Esophagus squamous epithelium (tissue), 5 donors: Measurements from ENCODE around the gene AMT. TPM values are rescaled to one million over a fixed set of nuclear protein-coding genes. Genes with fewer than 3 reads are reported as not detected.

ENCODE experiments used
- DNase-seq: peaks from one replicate; lab custom pipeline; 2025; lab: John Stamatoyannopoulos, UW
- H3K27ac ChIP-seq, 4 donors: fragments of 200-600 bp; sonication (generic); one replicate each; pipeline ENCODE4 v1.5.1; 2016 to 2019; ENCODE audit warnings: mild to moderate bottlenecking in 1 of 4
- H3K27me3 ChIP-seq, 4 donors: fragments of 200-600 bp; sonication (generic); 1 replicate in 3 of 4; 2 replicates in 1 of 4; pipeline versions ENCODE4 v1.5.1 to v1.6.0; 2017 to 2021; ENCODE audit warnings: antibody characterized with exemption in 1 of 4
- H3K36me3 ChIP-seq, 3 donors: fragments of 200-600 bp; sonication (generic); one replicate each; pipeline ENCODE4 v1.5.1; 2016 to 2019
- H3K4me1 ChIP-seq, 3 donors: fragments of 200-600 bp; sonication (generic); one replicate each; pipeline ENCODE4 v1.5.1; 2017 to 2019
- H3K4me3 ChIP-seq, 4 donors: fragments of 200-600 bp; sonication (generic); 1 replicate in 3 of 4; 2 replicates in 1 of 4; pipeline ENCODE4 v1.5.1; 2016 to 2019; ENCODE audit warnings: mild to moderate bottlenecking in 2 of 4, moderate library complexity in 1 of 4
- H3K9me3 ChIP-seq, 3 donors: fragments of 200-600 bp; sonication (generic); one replicate each; pipeline ENCODE4 v1.5.1; 2016 to 2019
- POLR2A ChIP-seq, 4 donors: fragments of 450-650 bp; IDR thresholded peaks; one replicate each; pipeline ENCODE4 v1.6.1; 2017; ENCODE audit warnings: antibody characterized with exemption in 4 of 4, mild to moderate bottlenecking in 4 of 4, moderate library complexity in 3 of 4
- WGBS, 2 donors: methylation state at CpG; one replicate each; pipeline ENCODE4 v1.1.5; 2018; 5-methylcytosine and 5-hydroxymethylcytosine counted together
- intact Hi-C: fragments of 100-400 bp; cut with DNase I; formaldehyde crosslinking; loops from one replicate; pipeline ENCODE4 v1.15.0; 2022
- total RNA-seq, 4 donors: library from RNA; depleted of rRNA; stranded (reverse); fragments of >200 nt; gene quantifications; one replicate each; pipeline ENCODE4 v1.1.0, GENCODE V29; 2016
- TF ChIP-seq, protein P1 (sequence below), 6 experiments: fragments of 450-650 bp in 4 of 6; fragments of 200-600 bp in 2 of 6; sonication (generic) in 2 of 6; IDR thresholded peaks; one replicate each; pipeline ENCODE4 v1.5.1; 2016 to 2019; ENCODE audit warnings: antibody characterized with exemption in 6 of 6, mild to moderate bottlenecking in 4 of 6, moderate library complexity in 4 of 6
- donor health status: DM: yes; HTN: yes; CAD: no.

The AMT gene
- total RNA-seq, 4 donors from 2014 or later = 0.80 to 1.7 (median 1.2) TPM

GRCh38 chr3:49445391-49445790, 23.1 kb upstream of the AMT start:
- Histone ChIP-seq H3K9me3 (no peaks in the 10 kb centered on the region), H3K36me3 (no peaks in the 10 kb centered on the region), H3K4me1 (peaks cover 7 to 19% (median 8%) of the 10 kb centered on the region in 3 donors), H3K4me3 (no peak overlapping the region), H3K27me3 (no peaks in the 10 kb centered on the region), H3K27ac (no peak overlapping the region)
- intact Hi-C loops = loop anchor here (10.0 kb wide), 2 partner anchors 111 to 281 kb away; partner anchors contain the start of gene CCDC71
- TF ChIP-seq, protein P1, sequence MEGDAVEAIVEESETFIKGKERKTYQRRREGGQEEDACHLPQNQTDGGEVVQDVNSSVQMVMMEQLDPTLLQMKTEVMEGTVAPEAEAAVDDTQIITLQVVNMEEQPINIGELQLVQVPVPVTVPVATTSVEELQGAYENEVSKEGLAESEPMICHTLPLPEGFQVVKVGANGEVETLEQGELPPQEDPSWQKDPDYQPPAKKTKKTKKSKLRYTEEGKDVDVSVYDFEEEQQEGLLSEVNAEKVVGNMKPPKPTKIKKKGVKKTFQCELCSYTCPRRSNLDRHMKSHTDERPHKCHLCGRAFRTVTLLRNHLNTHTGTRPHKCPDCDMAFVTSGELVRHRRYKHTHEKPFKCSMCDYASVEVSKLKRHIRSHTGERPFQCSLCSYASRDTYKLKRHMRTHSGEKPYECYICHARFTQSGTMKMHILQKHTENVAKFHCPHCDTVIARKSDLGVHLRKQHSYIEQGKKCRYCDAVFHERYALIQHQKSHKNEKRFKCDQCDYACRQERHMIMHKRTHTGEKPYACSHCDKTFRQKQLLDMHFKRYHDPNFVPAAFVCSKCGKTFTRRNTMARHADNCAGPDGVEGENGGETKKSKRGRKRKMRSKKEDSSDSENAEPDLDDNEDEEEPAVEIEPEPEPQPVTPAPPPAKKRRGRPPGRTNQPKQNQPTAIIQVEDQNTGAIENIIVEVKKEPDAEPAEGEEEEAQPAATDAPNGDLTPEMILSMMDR (IDR thresholded peaks at IDR 0.05) = no peak
- 71 to 97% methylated on average over 1 to 5 of the region's 5 CpGs for WGBS, 2 donors
- no peak for DNase-seq

DNA sequence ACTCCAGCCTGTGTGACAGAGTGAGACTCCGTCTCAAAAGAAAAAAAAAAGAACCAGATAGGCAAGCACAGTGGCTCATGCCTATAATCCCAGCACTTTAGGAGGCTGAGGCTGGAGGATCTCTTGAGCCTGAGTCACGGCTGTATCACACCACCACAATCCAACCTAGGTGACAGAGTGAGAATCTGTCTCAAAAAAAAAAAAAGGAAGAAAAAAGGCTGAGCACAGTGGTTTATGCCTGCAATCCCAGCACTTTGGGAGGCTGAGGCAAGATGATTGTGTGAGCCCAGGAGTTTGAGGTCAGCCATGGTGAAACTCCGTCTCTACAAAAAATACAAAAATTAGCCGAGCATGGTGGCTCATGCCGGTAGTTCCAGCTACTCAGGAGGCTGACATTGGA, 12.5 kb upstream of the AMT start:
- H3K27me3 ChIP-seq = no peaks in the 10 kb centered on the region
- H3K9me3 ChIP-seq = no peaks in the 10 kb centered on the region
- H3K36me3 ChIP-seq = no peaks in the 10 kb centered on the region
- peaks cover 0 to 4% (median 0%) of the 10 kb centered on the region in 3 donors for H3K4me1 ChIP-seq
- H3K4me3 ChIP-seq = no peak overlapping the region
- 83 to 96% methylated on average over 3 to 5 of the region's 5 CpGs for WGBS, 2 donors
- no peak for TF ChIP-seq POLR2A (IDR thresholded peaks at IDR 0.05)
- TF ChIP-seq, protein P1 (IDR thresholded peaks at IDR 0.05) = no peak
- H3K27ac ChIP-seq = no peak overlapping the region
- DNase-seq = no peak
- intact Hi-C loops = no loop called here

DNA sequence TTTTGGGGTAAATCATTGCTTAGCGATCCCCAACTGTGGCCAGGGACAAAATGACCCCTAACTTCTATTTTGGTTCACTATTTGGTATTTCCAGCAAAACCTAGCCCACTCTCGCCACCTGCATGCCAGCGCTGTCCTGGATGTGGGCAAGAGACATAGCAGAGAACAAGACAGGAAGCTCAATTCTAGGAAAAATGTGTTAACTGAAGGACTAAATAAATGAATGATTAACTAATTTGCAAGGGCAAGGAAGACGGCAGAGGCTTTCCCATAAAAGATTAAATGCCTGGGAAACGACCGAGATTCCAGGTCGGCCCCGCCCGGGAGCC, 6.4 kb upstream of the AMT start:
- H3K36me3 ChIP-seq = peaks cover 0 to 26% (median 9%) of the 10 kb centered on the region in 3 donors
- peak overlapping the region; percentile 86 to 96 (median 93) for H3K27ac ChIP-seq
- H3K4me1 ChIP-seq = peaks cover 0 to 23% (median 8%) of the 10 kb centered on the region in 3 donors
- H3K9me3 ChIP-seq = no peaks in the 10 kb centered on the region
- no peak for TF ChIP-seq POLR2A (IDR thresholded peaks at IDR 0.05)
- TF ChIP-seq, protein P1 (IDR thresholded peaks at IDR 0.05) = peak in 1 of 6 experiments; percentile 11
- 3 to 11% methylated on average over 7 to 9 of the region's 9 CpGs for WGBS, 2 donors
- no peaks in the 10 kb centered on the region for H3K27me3 ChIP-seq
- H3K4me3 ChIP-seq = peak overlapping the region; percentile 39 to 81 (median 76)
- no peak for DNase-seq
- intact Hi-C loops = no loop called here

DNA sequence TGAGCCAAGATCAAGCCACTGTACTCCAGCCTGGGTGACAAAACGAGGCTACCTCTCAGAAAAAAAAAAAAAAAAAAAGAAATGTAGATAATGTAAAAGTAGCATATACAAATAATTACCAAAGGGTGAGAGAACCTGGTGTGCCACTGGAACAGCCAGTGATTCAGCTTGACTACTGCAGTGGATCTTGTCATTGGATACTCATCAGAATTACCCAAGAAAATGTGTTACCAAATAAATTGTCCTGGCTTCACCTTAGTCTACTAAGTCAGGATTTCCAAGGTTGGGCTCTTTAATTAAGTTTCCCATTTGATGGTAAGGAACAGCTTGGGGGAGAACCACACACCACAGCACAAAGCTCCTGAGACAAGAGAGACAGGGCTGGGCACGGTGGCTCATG, 5.3 kb upstream of the AMT start:
- 66 to 86% methylated on average over 2 of the region's 2 CpGs for WGBS, 2 donors
- no peak overlapping the region for H3K27ac ChIP-seq
- intact Hi-C loops = no loop called here
- TF ChIP-seq, protein P1 (IDR thresholded peaks at IDR 0.05) = no peak
- TF ChIP-seq POLR2A (IDR thresholded peaks at IDR 0.05) = no peak
- no peak for DNase-seq
- H3K4me3 ChIP-seq = no peak overlapping the region
- no peaks in the 10 kb centered on the region for H3K9me3 ChIP-seq
- no peaks in the 10 kb centered on the region for H3K27me3 ChIP-seq
- peaks cover 0 to 24% (median 8%) of the 10 kb centered on the region in 3 donors for H3K4me1 ChIP-seq
- H3K36me3 ChIP-seq = peaks cover 0 to 27% (median 9%) of the 10 kb centered on the region in 3 donors

- intact Hi-C loops = no loop called here
- Histone ChIP-seq H3K9me3 (no peaks in the 10 kb centered on the region), H3K27me3 (no peaks in the 10 kb centered on the region), H3K27ac (no peak overlapping the region), H3K4me3 (no peak overlapping the region), H3K36me3 (peaks cover 0 to 27% (median 9%) of the 10 kb centered on the region in 3 donors), H3K4me1 (peaks cover 11 to 49% (median 30%) of the 10 kb centered on the region in 3 donors)
- TF ChIP-seq, protein P1 (IDR thresholded peaks at IDR 0.05) = no peak
- TF ChIP-seq POLR2A (IDR thresholded peaks at IDR 0.05) = no peak
- 87 to 90% methylated on average over 2 to 5 of the region's 6 CpGs for WGBS, 2 donors
- no peak for DNase-seq
Observed at GRCh38 chr3:49424816-49425215, 2.5 kb upstream of the AMT start.
